Transverse colon (tissue), 4 donors: ENCODE data around the gene SSH2.

Source experiments
- EP300 ChIP-seq: sonication (generic); formaldehyde crosslinking; IDR thresholded peaks from one replicate; pipeline ENCODE4 v1.6.1; 2017; ENCODE audit warnings: antibody characterized with exemption, low read depth
- POLR2A ChIP-seq: fragments of 450-650 bp; IDR thresholded peaks from one replicate; pipeline ENCODE4 v1.6.1; 2016; ENCODE audit warnings: antibody characterized with exemption, mild to moderate bottlenecking, moderate library complexity
- POLR2AphosphoS5 ChIP-seq, 3 donors: sonication (generic); formaldehyde crosslinking; IDR thresholded peaks; one replicate each; pipeline ENCODE4 v1.6.1; 2016; ENCODE audit warnings: antibody characterized with exemption in 3 of 3
- TF ChIP-seq, protein P1 (sequence below), 5 experiments: fragments of 200-600 bp in 3 of 5; fragments of 450-650 bp in 2 of 5; sonication (generic) in 3 of 5; IDR thresholded peaks; 1 replicate in 2 of 5; 2 replicates in 3 of 5; pipeline ENCODE4 v1.5.1; 2016 to 2017; ENCODE audit warnings: antibody characterized with exemption in 5 of 5, inconsistent platforms in 3 of 5, mild to moderate bottlenecking in 2 of 5, moderate library complexity in 1 of 5

- TF ChIP-seq, protein P1, sequence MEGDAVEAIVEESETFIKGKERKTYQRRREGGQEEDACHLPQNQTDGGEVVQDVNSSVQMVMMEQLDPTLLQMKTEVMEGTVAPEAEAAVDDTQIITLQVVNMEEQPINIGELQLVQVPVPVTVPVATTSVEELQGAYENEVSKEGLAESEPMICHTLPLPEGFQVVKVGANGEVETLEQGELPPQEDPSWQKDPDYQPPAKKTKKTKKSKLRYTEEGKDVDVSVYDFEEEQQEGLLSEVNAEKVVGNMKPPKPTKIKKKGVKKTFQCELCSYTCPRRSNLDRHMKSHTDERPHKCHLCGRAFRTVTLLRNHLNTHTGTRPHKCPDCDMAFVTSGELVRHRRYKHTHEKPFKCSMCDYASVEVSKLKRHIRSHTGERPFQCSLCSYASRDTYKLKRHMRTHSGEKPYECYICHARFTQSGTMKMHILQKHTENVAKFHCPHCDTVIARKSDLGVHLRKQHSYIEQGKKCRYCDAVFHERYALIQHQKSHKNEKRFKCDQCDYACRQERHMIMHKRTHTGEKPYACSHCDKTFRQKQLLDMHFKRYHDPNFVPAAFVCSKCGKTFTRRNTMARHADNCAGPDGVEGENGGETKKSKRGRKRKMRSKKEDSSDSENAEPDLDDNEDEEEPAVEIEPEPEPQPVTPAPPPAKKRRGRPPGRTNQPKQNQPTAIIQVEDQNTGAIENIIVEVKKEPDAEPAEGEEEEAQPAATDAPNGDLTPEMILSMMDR (IDR thresholded peaks at IDR 0.05), result no peak
- TF ChIP-seq POLR2A (no peak), POLR2AphosphoS5 (IDR thresholded peaks at IDR 0.05) (no peak), EP300 (no peak)
Observed at GRCh38 chr17:29782917-29783316, 147.1 kb downstream of the SSH2 start.
